Activated naive CD4-positive, alpha-beta T cell treated with anti-CD3 and anti-CD28 coated beads, Interleukin-2, amount 10 ng/mL, durations not matched to agents 7 days and 5 days (primary cell): ENCODE data around the gene MLLT3.

Experiments used
- CTCF ChIA-PET: fragments of 350-600 bp; sonication (Branson Sonifier 250); formaldehyde crosslinking; loops from one replicate; lab custom pipeline; 2021; ENCODE audit warnings: antibody characterized with exemption; lab: Charles Lee
- DNase-seq: peaks from one replicate; pipeline ENCODE4 v3.0.0-alpha.2; 2020
- H3K27ac Mint-ChIP-seq: one replicate; pipeline ENCODE4 v1.8.0; 2021; ENCODE audit warnings: mild to moderate bottlenecking, moderate library complexity, mixed read lengths
- H3K27me3 Mint-ChIP-seq: one replicate; pipeline ENCODE4 v1.8.0; 2021; ENCODE audit warnings: mild to moderate bottlenecking, mixed read lengths
- H3K36me3 Mint-ChIP-seq: one replicate; pipeline ENCODE4 v1.8.0; 2021; ENCODE audit warnings: mixed read lengths
- H3K4me1 Mint-ChIP-seq: one replicate; pipeline ENCODE4 v1.8.0; 2021; ENCODE audit warnings: mixed read lengths
- H3K4me3 Mint-ChIP-seq: one replicate; pipeline ENCODE4 v1.8.0; 2021; ENCODE audit warnings: mild to moderate bottlenecking, moderate library complexity, mixed read lengths
- H3K9me3 Mint-ChIP-seq: one replicate; pipeline ENCODE4 v1.8.0; 2021; ENCODE audit warnings: mixed read lengths

The MLLT3 gene

DNA sequence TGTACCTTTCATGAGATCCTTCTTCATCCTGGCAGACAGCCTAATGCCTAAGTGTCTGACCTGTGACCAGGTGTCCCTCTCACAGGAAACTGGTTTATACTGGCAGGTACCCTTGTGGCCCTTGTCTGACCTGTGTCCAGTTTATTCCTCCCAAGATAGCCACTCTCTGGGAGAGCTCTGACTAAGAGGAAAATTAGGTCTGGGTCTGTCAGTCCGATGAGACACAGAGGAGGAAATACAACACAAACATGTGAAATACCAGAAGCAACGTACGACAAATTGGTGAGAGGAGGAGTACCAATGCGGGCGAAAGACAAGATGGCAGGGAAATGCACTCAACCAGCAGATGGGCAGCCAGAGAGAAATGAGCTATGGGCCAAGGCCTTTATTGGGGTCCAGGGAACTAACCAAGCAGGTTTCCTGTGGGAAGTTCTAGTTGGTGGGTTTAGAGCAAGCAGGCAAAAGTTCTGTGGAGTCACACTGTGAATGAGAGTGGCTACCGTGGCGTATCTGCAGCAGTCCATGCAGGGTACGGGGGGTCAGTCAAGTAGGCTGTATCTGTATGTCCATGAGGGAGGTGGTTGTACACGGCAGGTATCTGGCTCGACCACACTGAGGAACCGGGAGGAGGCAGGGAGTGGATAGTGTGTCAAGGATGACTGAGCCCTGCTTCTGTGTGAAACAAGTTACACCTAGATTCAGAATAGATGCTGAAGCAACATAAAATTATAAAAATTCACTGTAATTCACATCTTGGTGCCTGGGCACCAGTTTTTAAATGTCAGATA, 109.0 kb downstream of the MLLT3 start:
- no peaks in the 10 kb centered on the region for H3K9me3 Mint-ChIP-seq
- H3K4me3 Mint-ChIP-seq, result no peak overlapping the region
- H3K27me3 Mint-ChIP-seq, result no peaks in the 10 kb centered on the region
- H3K27ac Mint-ChIP-seq, result peak overlapping the region; percentile 83
- CTCF ChIA-PET, result interaction anchor here (0.6 to 1.7 kb wide), 2 partner anchors 11 to 121 kb away, joined by 3 to 5 read pairs; no protein-coding TSS in a partner anchor
- DNase-seq, result no peak
- H3K36me3 Mint-ChIP-seq, result peaks cover 64% of the 10 kb centered on the region
- H3K4me1 Mint-ChIP-seq, result peaks cover 85% of the 10 kb centered on the region

DNA sequence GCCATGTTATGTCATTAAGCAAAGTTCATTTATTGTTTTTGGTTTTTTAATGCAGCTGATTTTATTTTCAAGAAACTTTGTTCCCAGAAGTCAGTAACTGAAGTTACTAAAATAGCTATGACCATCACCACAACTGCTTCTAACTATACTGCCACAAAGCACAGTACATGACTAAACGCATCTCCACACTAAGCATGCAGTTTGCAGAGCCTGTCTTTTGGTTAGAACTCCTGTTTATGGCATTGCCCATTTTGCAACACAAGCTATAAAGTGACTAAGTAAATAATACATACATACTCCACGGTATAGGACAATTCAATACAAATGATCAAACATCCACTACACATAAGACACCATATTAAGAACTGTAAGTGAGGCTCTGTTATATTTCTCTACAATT, 109.7 kb downstream of the MLLT3 start:
- Mint-ChIP-seq H3K4me1 (peaks cover 87% of the 10 kb centered on the region), H3K4me3 (no peak overlapping the region), H3K36me3 (peaks cover 63% of the 10 kb centered on the region), H3K9me3 (no peaks in the 10 kb centered on the region), H3K27ac (peak overlapping the region; percentile 83), H3K27me3 (no peaks in the 10 kb centered on the region)
- DNase-seq, result no peak
- CTCF ChIA-PET, result interaction anchor here (0.6 to 1.7 kb wide), 2 partner anchors 12 to 121 kb away, joined by 3 to 5 read pairs; no protein-coding TSS in a partner anchor

GRCh38 chr9:20512106-20512505, 110.2 kb downstream of the MLLT3 start:
- no peak for DNase-seq
- peak overlapping the region; percentile 83 for H3K27ac Mint-ChIP-seq
- H3K36me3 Mint-ChIP-seq, result peaks cover 60% of the 10 kb centered on the region
- no peak overlapping the region for H3K4me3 Mint-ChIP-seq
- peaks cover 87% of the 10 kb centered on the region for H3K4me1 Mint-ChIP-seq
- CTCF ChIA-PET, result interaction anchor here (1.7 kb wide), 1 partner anchor 13 kb away, joined by 5 read pairs; no protein-coding TSS in a partner anchor
- H3K27me3 Mint-ChIP-seq, result no peaks in the 10 kb centered on the region
- H3K9me3 Mint-ChIP-seq, result no peaks in the 10 kb centered on the region

DNA sequence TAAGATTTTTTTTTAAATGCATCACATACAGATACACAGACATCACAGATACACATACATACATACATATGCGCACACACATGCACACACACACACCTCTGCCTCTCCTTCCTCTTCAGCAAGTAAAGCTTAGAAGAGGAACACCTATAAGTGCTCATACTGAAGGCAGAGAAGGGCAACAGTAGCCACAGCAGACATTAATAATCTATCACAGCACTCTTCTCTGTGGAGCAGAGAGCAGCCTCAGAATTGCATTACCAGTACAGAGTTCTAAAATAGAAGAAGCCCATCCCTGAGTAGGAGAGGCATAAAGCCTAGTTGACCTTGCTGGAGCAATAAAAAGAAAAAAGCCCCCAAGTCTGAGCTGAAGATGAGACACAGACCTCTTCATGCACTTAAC, 110.6 kb downstream of the MLLT3 start:
- Mint-ChIP-seq H3K36me3 (peaks cover 61% of the 10 kb centered on the region), H3K27me3 (no peaks in the 10 kb centered on the region), H3K27ac (peak overlapping the region; percentile 83), H3K9me3 (no peaks in the 10 kb centered on the region), H3K4me3 (no peak overlapping the region), H3K4me1 (peaks cover 90% of the 10 kb centered on the region)
- CTCF ChIA-PET, result interaction anchor here (1.7 kb wide), 1 partner anchor 13 kb away, joined by 5 read pairs; no protein-coding TSS in a partner anchor
- DNase-seq, result peak; percentile 30

DNA sequence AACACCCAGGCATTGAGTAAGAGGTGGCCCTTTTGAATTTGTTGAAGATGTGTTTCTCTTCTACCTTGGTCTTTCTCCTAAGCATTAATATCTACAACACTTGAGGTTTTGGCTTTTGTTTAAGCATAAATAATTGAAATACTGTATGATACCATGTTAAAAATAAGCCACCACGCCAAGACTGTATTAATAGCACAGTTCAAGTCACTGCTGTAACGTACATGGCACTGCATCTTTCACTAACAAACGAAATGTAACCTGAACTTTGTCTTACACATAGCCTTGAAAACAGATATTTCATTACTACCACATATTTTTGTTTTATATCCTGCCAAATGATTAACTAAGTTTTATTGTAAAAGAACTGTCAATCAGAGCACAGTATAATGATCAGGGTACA, 112.8 kb downstream of the MLLT3 start:
- CTCF ChIA-PET, result no interaction called here
- H3K9me3 Mint-ChIP-seq, result no peaks in the 10 kb centered on the region
- peak overlapping the region; percentile 85 for H3K27ac Mint-ChIP-seq
- no peak overlapping the region for H3K4me3 Mint-ChIP-seq
- no peak for DNase-seq
- H3K27me3 Mint-ChIP-seq, result no peaks in the 10 kb centered on the region
- H3K36me3 Mint-ChIP-seq, result peaks cover 60% of the 10 kb centered on the region
- peaks cover 89% of the 10 kb centered on the region for H3K4me1 Mint-ChIP-seq

- Mint-ChIP-seq H3K9me3 (peaks cover 5% of the 10 kb centered on the region), H3K4me1 (peaks cover 89% of the 10 kb centered on the region), H3K27ac (peak overlapping the region; percentile 85), H3K4me3 (peak overlapping the region; percentile 4), H3K27me3 (no peaks in the 10 kb centered on the region), H3K36me3 (peaks cover 60% of the 10 kb centered on the region)
- CTCF ChIA-PET, result no interaction called here
- DNase-seq, result peak; percentile 61
These were observed 114.1 kb downstream of the MLLT3 start for GRCh38 chr9:20508242-20508641.

DNA sequence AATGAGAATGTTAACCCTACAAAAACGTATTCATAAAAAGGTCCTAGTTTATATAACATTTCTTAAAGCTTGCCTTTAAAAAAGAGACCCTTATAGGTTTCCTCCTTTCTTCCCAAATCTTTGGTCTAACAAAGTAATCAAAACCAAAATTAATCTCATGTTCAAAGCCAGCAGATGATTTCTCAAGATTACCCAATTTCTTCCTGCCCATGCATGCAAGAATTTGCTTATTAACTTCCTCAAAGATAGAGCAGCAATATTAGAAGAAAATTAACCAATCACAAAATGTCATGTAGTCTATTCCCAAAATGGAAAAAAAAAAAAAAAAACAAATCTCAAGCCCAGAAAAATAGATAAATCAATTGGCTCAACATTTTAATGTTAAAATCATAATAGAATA, 114.9 kb downstream of the MLLT3 start:
- Mint-ChIP-seq H3K27ac (peak overlapping the region; percentile 85), H3K36me3 (peaks cover 59% of the 10 kb centered on the region), H3K27me3 (no peaks in the 10 kb centered on the region), H3K9me3 (peaks cover 5% of the 10 kb centered on the region), H3K4me3 (no peak overlapping the region), H3K4me1 (peaks cover 87% of the 10 kb centered on the region)
- CTCF ChIA-PET, result no interaction called here
- no peak for DNase-seq

DNA sequence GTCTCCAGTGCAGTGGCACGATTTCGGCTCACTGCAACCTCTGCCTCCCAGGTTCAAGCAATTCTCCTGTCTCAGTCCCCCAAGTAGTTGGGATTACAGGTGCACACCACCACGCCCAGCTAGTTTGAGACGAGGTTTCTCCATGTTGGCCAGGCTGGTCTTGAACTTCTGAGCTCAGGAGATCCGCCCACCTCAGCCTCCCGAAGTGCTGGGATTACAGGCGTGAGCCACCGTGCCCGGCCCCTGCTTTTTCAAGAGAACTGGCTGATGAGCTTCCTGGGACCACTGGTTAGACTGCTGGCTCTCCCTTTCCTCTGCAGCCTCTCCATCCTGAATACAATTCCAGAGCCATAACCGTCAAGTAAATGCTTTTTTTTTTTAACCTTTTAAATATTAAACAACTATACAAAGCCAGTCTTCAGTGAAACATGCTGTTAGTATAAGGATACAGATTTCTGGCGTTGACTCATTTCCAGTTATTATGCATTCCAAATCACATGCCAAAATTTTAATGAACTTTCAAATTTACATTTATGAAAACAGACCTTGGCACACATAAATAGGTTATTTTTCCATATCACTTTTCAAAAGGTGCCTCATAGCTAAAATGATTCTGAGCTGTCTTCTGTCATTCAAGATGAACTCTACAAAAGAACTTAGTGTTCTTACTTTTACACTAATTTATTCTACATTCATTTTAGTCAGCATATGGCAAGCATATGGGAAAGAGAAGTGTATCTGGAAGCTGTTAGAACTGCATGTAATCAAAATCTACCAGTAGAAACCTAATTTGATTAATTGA, 116.0 kb downstream of the MLLT3 start:
- no peak for DNase-seq
- Mint-ChIP-seq H3K4me3 (peak overlapping the region; percentile 28), H3K9me3 (peaks cover 5% of the 10 kb centered on the region), H3K27me3 (no peaks in the 10 kb centered on the region), H3K36me3 (peaks cover 55% of the 10 kb centered on the region), H3K4me1 (peaks cover 76% of the 10 kb centered on the region), H3K27ac (peak overlapping the region; percentile 76)
- CTCF ChIA-PET, result interaction anchor here (0.7 kb wide), 1 partner anchor 28 kb away, joined by 3 read pairs; no protein-coding TSS in a partner anchor

GRCh38 chr9:20505574-20505973, 116.7 kb downstream of the MLLT3 start:
- CTCF ChIA-PET, result interaction anchor here (0.7 kb wide), 1 partner anchor 28 kb away, joined by 3 read pairs; no protein-coding TSS in a partner anchor
- H3K4me3 Mint-ChIP-seq, result no peak overlapping the region
- DNase-seq, result no peak
- H3K27ac Mint-ChIP-seq, result peak overlapping the region; percentile 76
- peaks cover 80% of the 10 kb centered on the region for H3K4me1 Mint-ChIP-seq
- H3K27me3 Mint-ChIP-seq, result no peaks in the 10 kb centered on the region
- H3K36me3 Mint-ChIP-seq, result peaks cover 60% of the 10 kb centered on the region
- peaks cover 5% of the 10 kb centered on the region for H3K9me3 Mint-ChIP-seq

DNA sequence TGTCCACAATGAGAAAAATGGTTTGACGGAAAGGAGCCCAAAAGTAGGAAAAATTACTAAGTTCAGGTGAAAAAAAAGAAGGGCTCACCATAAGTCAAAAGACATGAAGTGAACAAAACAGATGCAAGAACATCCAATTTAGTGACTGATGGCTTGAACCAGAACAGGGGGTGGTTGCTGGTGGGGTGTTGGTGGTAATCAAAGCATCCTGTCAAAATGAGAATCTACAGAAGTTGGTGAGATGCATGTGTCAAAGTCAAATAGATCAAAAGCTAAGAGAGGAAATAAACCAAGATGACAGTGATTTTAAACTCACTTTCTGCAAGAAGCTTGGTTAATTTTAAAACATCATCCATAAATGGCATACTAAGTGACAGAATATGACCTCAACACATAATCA, 117.4 kb downstream of the MLLT3 start:
- Mint-ChIP-seq H3K27me3 (no peaks in the 10 kb centered on the region), H3K4me3 (no peak overlapping the region), H3K27ac (peak overlapping the region; percentile 76), H3K4me1 (peaks cover 84% of the 10 kb centered on the region), H3K36me3 (peaks cover 65% of the 10 kb centered on the region), H3K9me3 (peaks cover 5% of the 10 kb centered on the region)
- CTCF ChIA-PET, result interaction anchor here (0.8 kb wide), 1 partner anchor 148 kb away, joined by 3 read pairs; no protein-coding TSS in a partner anchor
- peak; percentile 69 for DNase-seq

DNA sequence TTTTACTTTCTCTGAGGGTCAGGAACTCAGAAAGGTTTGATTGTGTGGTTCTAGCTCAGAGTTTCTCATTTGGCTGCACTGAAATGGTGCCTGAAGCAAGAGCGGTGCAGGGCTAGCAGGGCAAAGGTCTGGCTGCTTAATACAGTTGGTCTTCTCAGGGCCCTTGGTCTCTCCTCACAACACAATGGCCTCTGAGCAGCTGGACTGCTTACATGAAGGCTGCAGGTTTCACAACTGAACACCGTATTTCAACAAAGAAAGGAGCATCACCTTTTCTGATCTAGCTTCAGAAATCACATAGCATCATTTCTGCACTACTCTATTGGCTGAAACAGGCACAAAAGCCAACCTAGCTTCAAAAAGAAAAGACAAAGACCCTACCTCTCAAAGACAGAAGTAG, 122.2 kb downstream of the MLLT3 start:
- Mint-ChIP-seq H3K4me3 (no peak overlapping the region), H3K36me3 (peaks cover 57% of the 10 kb centered on the region), H3K27ac (no peak overlapping the region), H3K9me3 (peaks cover 5% of the 10 kb centered on the region), H3K27me3 (no peaks in the 10 kb centered on the region), H3K4me1 (peaks cover 71% of the 10 kb centered on the region)
- CTCF ChIA-PET, result no interaction called here
- no peak for DNase-seq

DNA sequence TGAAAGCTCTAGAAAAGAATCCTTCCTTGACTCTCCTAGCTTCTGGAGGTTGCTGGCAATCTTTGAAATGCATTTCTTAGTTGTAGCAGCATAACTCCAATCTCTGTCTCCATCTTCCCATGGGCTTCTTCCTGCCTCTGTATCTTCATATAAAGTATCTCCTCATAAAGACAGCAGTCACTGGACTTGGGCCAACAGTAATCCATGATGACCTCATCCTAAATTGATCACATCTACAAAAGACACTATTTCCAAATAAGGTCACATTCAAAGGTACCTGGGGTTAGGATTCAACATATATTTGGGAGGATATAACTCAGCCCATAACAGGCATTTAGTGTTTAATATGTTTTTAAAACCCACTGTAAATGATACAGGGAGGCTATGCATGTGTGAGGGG, 123.3 kb downstream of the MLLT3 start:
- Mint-ChIP-seq H3K27ac (no peak overlapping the region), H3K4me1 (peaks cover 61% of the 10 kb centered on the region), H3K36me3 (peaks cover 52% of the 10 kb centered on the region), H3K27me3 (no peaks in the 10 kb centered on the region), H3K9me3 (peaks cover 5% of the 10 kb centered on the region), H3K4me3 (no peak overlapping the region)
- DNase-seq, result no peak
- CTCF ChIA-PET, result interaction anchor here (0.9 kb wide), 1 partner anchor 26 kb away, joined by 3 read pairs; no protein-coding TSS in a partner anchor

GRCh38 chr9:20496328-20496727, 126.0 kb downstream of the MLLT3 start:
- Mint-ChIP-seq H3K27me3 (no peaks in the 10 kb centered on the region), H3K9me3 (no peaks in the 10 kb centered on the region), H3K4me3 (no peak overlapping the region), H3K36me3 (peaks cover 41% of the 10 kb centered on the region), H3K27ac (no peak overlapping the region), H3K4me1 (peaks cover 53% of the 10 kb centered on the region)
- DNase-seq, result no peak
- CTCF ChIA-PET, result no interaction called here

- DNase-seq, result no peak
- Mint-ChIP-seq H3K9me3 (no peaks in the 10 kb centered on the region), H3K27me3 (no peaks in the 10 kb centered on the region), H3K4me3 (no peak overlapping the region), H3K4me1 (peaks cover 51% of the 10 kb centered on the region), H3K36me3 (peaks cover 32% of the 10 kb centered on the region), H3K27ac (no peak overlapping the region)
- CTCF ChIA-PET, result no interaction called here
These were observed 127.2 kb downstream of the MLLT3 start for GRCh38 chr9:20495098-20495497.
